Measurements from ENCODE around the gene ZNF529. TPM values are rescaled to one million over a fixed set of nuclear protein-coding genes. Genes with fewer than 3 reads are reported as not detected.

The ZNF529 gene
- total and polyA plus RNA-seq, 10 of the 15 experiments (the other 5 are each of a cell fraction or from before 2014, with no cell fraction given), result 1.8 to 12.5 (median 4.5) TPM

GRCh38 chr19:36547001-36547732, 25.9 kb downstream of the ZNF529 start (continued):
- no peak for TF ChIP-seq CUX1 (IDR thresholded peaks at IDR 0.05; ENCODE audit: insufficient replicate concordance, low read depth, low read length)
- no peak for TF ChIP-seq ZNF24 (IDR thresholded peaks at IDR 0.05)

- in situ Hi-C loops (cut with MboI), result no loop called here
- Histone ChIP-seq H3K4me2 (ENCODE audit: control insufficient read depth, insufficient read depth) (peak overlapping the region; percentile 72), H3K4me3 (peak overlapping the region; percentile 76), H3K9ac (ENCODE audit: control insufficient read depth, insufficient read depth, low read length) (peak overlapping the region; percentile 85), H2AFZ (ENCODE audit: control insufficient read depth, low read depth, low read length) (peak overlapping the region; percentile 95), H3K27ac (ENCODE audit: control insufficient read depth, insufficient read depth) (peak overlapping the region; percentile 83), H3K27me3 (replicated peaks in 1 of 2; ENCODE audit: control insufficient read depth in 2 of 2, insufficient read depth in 2 of 2, low read length in 1 of 2) (no peaks in the 10 kb centered on the region), H3K79me2 (ENCODE audit: control insufficient read depth, insufficient read depth, low read length) (peaks cover 17% of the 10 kb centered on the region), H3K9me3 (replicated peaks; ENCODE audit: control insufficient read depth, insufficient read depth, low read length) (peaks cover 15% of the 10 kb centered on the region), H3K36me3 (ENCODE audit: control insufficient read depth in 2 of 2, insufficient read depth in 2 of 2, low read length in 1 of 2) (no peaks in the 10 kb centered on the region), H4K20me1 (ENCODE audit: control insufficient read depth, insufficient read depth) (no peaks in the 10 kb centered on the region), H3K4me1 (ENCODE audit: control insufficient read depth, insufficient read depth, low read length) (no peaks in the 10 kb centered on the region)
- intact Hi-C loops (cut with micrococcal nuclease; ENCODE audit: unreplicated experiment), result loop anchor here (1.0 to 5.0 kb wide), 3 partner anchors 37 to 243 kb away; partner anchors contain the start of genes ZNF529 and ZNF850
- BruUV-seq (replicated peaks), result TSS peak; percentile 89
- RAD21 ChIA-PET (ENCODE audit: unreplicated experiment), result interaction anchor here (0.8 to 1.2 kb wide), 2 partner anchors 44 to 137 kb away, joined by 3 to 4 read pairs; partner anchors contain the start of genes ZNF461 and ZNF529
- POLR2A ChIA-PET, result interaction anchor here (0.5 to 2.3 kb wide), 6 partner anchors 39 to 322 kb away, joined by 3 to 9 read pairs (median 5); partner anchors contain the start of genes ZNF345, ZNF529 and ZNF566
- DNase-seq (ENCODE audit: low read depth, low spot score), result peak; percentile 19
- peak; percentile 71 for FAIRE-seq
- CTCF ChIA-PET, result interaction anchor here (1.3 to 2.2 kb wide), 2 partner anchors 36 to 40 kb away, joined by 3 to 6 read pairs; partner anchors contain the start of gene ZNF566
- under 1% methylated on average over 12 of the region's 12 CpGs for WGBS (ENCODE audit: insufficient coverage, insufficient replicate concordance, low lambda C conversion rate, missing lambda C conversion rate)
- peak; percentile 40 for ATAC-seq
- SMC1A ChIA-PET (ENCODE audit: uncharacterized antibody, unreplicated experiment), result interaction anchor here (0.6 to 1.7 kb wide), 8 partner anchors 15 to 899 kb away, joined by 3 to 5 read pairs (median 3); partner anchors contain the start of genes ZFP14, ZNF382, ZNF529 and ZNF566
- peak; percentile 5; the same call in 1 of the 2 replicates for TF ChIP-seq NKRF (conservative IDR thresholded peaks at IDR 0.05)
- TF ChIP-seq LARP7 (IDR thresholded peaks at IDR 0.05), result no peak
- TF ChIP-seq SMAD1 (IDR thresholded peaks at IDR 0.05; ENCODE audit: low read depth, partially characterized antibody), result peak; percentile 26
- 0 out of 2 replicates have a peak, but pooled peaks have one; percentile 16 for TF ChIP-seq FOXK2 (IDR thresholded peaks at IDR 0.05)
- no peak for TF ChIP-seq MAX (IDR thresholded peaks at IDR 0.05; ENCODE audit: low read depth, low read length)
- 0 out of 2 replicates have a peak, but pooled peaks have one; percentile 2 for TF ChIP-seq RUNX3 (IDR thresholded peaks at IDR 0.05; ENCODE audit: low read length)
- TF ChIP-seq MLLT1 (IDR thresholded peaks at IDR 0.05), result peak; percentile 21; the same call in 1 of the 2 replicates
- TF ChIP-seq SIN3A (IDR thresholded peaks at IDR 0.05; ENCODE audit: low read depth, low read length), result peak; percentile 45; the same call in 1 of the 2 replicates
Observed at GRCh38 chr19:36528921-36529518, 44.1 kb downstream of the ZNF529 start.

Measured in GM12878 (cell line).